GM12878 (cell line): Measurements from ENCODE around the gene PHLPP1. TPM values are rescaled to one million over a fixed set of nuclear protein-coding genes. Genes with fewer than 3 reads are reported as not detected.

Experiments used
- ATAC-seq: fragments of 200-7000 bp; cut with Tn5 transposase; 3 replicates; pipeline ENCODE4 v1.9.1; 2020; ENCODE audit warnings: mild to moderate bottlenecking, moderate library complexity
- BruUV-seq: library from RNA; stranded (reverse); fragments of 400-500 nt; replicated peaks from 2 replicates; lab custom pipeline; 2021; lab: Mats Ljungman, UMichigan
- CTCF ChIA-PET: fragments of 300-600 bp; sonication (Branson Sonifier 250); formaldehyde crosslinking; extraction: SDS; loops from one replicate; lab custom pipeline; 2021; ENCODE audit warnings: inconsistent platforms; lab: Yijun Ruan, JAX
- POLR2A ChIA-PET: fragments of 350-600 bp; formaldehyde crosslinking; extraction: SDS; loops from one replicate; lab custom pipeline; 2021; ENCODE audit warnings: inconsistent platforms; lab: Charles Lee
- RAD21 ChIA-PET: fragments of 300-600 bp; sonication (Branson Sonifier 250); formaldehyde crosslinking; loops from one replicate; lab custom pipeline; 2023; ENCODE audit warnings: antibody characterized with exemption; ENCODE audit not compliant: unreplicated experiment; lab: Charles Lee
- SMC1A ChIA-PET: fragments of 300-600 bp; sonication (Branson Sonifier 250); formaldehyde crosslinking; loops from one replicate; lab custom pipeline; 2023; ENCODE audit not compliant: unreplicated experiment, uncharacterized antibody; lab: Charles Lee
- DNase-seq: peaks from one replicate; pipeline ENCODE4 v3.0.0-alpha.2; 2011; ENCODE audit warnings: low read depth, low spot score
- FAIRE-seq: peaks from 3 replicates; lab custom pipeline; 2011; peaks lifted over from hg19 to GRCh38; lab: Jason Lieb, UNC
- H2AFZ ChIP-seq: 2 replicates; pipeline ENCODE4 v1.6.0; 2011; ENCODE audit warnings: low read depth, low read length, control low read depth; ENCODE audit not compliant: control insufficient read depth
- H3K27ac ChIP-seq: 2 replicates; pipeline ENCODE4 v1.5.1; 2011; ENCODE audit warnings: control low read depth; ENCODE audit not compliant: control insufficient read depth, insufficient read depth
- H3K27me3 ChIP-seq, 2 experiments: replicated peaks in 1 of 2; 2 replicates each; pipeline versions ENCODE4 v1.6.0 to v1.6.1; 2011; ENCODE audit warnings: low read length in 1 of 2; ENCODE audit not compliant: control insufficient read depth in 2 of 2, insufficient read depth in 2 of 2
- H3K36me3 ChIP-seq, 2 experiments: 2 replicates each; pipeline ENCODE4 v1.5.1; 2011; ENCODE audit warnings: low read length in 1 of 2; ENCODE audit not compliant: control insufficient read depth in 2 of 2, insufficient read depth in 2 of 2
- H3K4me1 ChIP-seq: 2 replicates; pipeline ENCODE4 v1.6.1; 2011; ENCODE audit warnings: mild to moderate bottlenecking, low read length, moderate library complexity, mixed read lengths; ENCODE audit not compliant: control insufficient read depth, insufficient read depth
- H3K4me2 ChIP-seq: 2 replicates; pipeline ENCODE4 v1.6.0; 2011; ENCODE audit warnings: control low read depth; ENCODE audit not compliant: control insufficient read depth, insufficient read depth
- H3K4me3 ChIP-seq: fragments of 200-600 bp; sonication (generic); 2 replicates; pipeline ENCODE4 v1.5.1; 2016
- H3K79me2 ChIP-seq: 2 replicates; pipeline ENCODE4 v1.6.0; 2011; ENCODE audit warnings: low read length; ENCODE audit not compliant: control insufficient read depth, insufficient read depth
- H3K9ac ChIP-seq: 2 replicates; pipeline ENCODE4 v1.8.0; 2011; ENCODE audit warnings: low read length, control low read depth, mixed read lengths; ENCODE audit not compliant: control insufficient read depth, insufficient read depth
- H3K9me3 ChIP-seq: replicated peaks from 3 replicates; pipeline ENCODE4 v1.5.1; 2011; ENCODE audit warnings: mild to moderate bottlenecking, low read length; ENCODE audit not compliant: control insufficient read depth, insufficient read depth
- H4K20me1 ChIP-seq: 2 replicates; pipeline ENCODE4 v1.6.0; 2011; ENCODE audit not compliant: control insufficient read depth, insufficient read depth
- ATF7 ChIP-seq: fragments of 450-650 bp; IDR thresholded peaks from 2 replicates; pipeline ENCODE4 v1.6.1; 2016; ENCODE audit warnings: low read depth, mild to moderate bottlenecking
- CHD2 ChIP-seq: IDR thresholded peaks from 2 replicates; pipeline ENCODE4 v1.6.1; 2011; ENCODE audit warnings: low read depth, low read length, improper control_type of control experiment, borderline replicate concordance
- HCFC1 ChIP-seq: fragments of 150-350 bp; IDR thresholded peaks from 2 replicates; pipeline ENCODE4 v1.6.1; 2014; ENCODE audit warnings: low read length
- IKZF1 ChIP-seq: fragments of 450-650 bp; conservative IDR thresholded peaks from 2 replicates; pipeline ENCODE4 v1.6.1; 2017; ENCODE audit warnings: antibody characterized with exemption, mild to moderate bottlenecking
- NKRF ChIP-seq: fragments of 450-650 bp; conservative IDR thresholded peaks from 2 replicates; pipeline ENCODE4 v1.6.1; 2017; ENCODE audit warnings: mild to moderate bottlenecking, moderate library complexity
- PAX5 ChIP-seq: IDR thresholded peaks from 2 replicates; pipeline ENCODE4 v1.6.1; 2011; ENCODE audit warnings: low read depth, low read length, borderline replicate concordance
- PKNOX1 ChIP-seq: fragments of 450-650 bp; IDR thresholded peaks from 2 replicates; pipeline ENCODE4 v1.6.1; 2016; ENCODE audit warnings: mild to moderate bottlenecking
- POLR2AphosphoS5 ChIP-seq: IDR thresholded peaks from 2 replicates; pipeline ENCODE4 v1.6.1; 2011; ENCODE audit warnings: mild to moderate bottlenecking, low read length, inconsistent platforms
- SMAD5 ChIP-seq: IDR thresholded peaks from 2 replicates; pipeline ENCODE4 v1.6.1; 2016; ENCODE audit warnings: antibody characterized with exemption, low read depth
- STAT1 ChIP-seq: fragments of 450-650 bp; conservative IDR thresholded peaks from 2 replicates; pipeline ENCODE4 v1.6.1; 2014; ENCODE audit warnings: antibody characterized with exemption, mild to moderate bottlenecking
- TCF3 ChIP-seq: IDR thresholded peaks from 2 replicates; pipeline ENCODE4 v1.6.1; 2012; ENCODE audit warnings: low read depth, mild to moderate bottlenecking, low read length, borderline replicate concordance; ENCODE audit not compliant: insufficient read depth
- USF2 ChIP-seq: IDR thresholded peaks from 2 replicates; pipeline ENCODE4 v1.6.1; 2011; ENCODE audit warnings: low read depth, low read length, improper control_type of control experiment, borderline replicate concordance
- YBX1 ChIP-seq: fragments of 450-650 bp; IDR thresholded peaks from 2 replicates; pipeline ENCODE4 v1.6.1; 2016; ENCODE audit warnings: antibody characterized with exemption
- ZNF217 ChIP-seq: fragments of 450-650 bp; IDR thresholded peaks from 2 replicates; pipeline ENCODE4 v1.6.1; 2017; ENCODE audit warnings: antibody characterized with exemption, mild to moderate bottlenecking
- WGBS: methylation state at CpG from one replicate; pipeline ENCODE4 v1.1.6; 2016; ENCODE audit warnings: low lambda C conversion rate; ENCODE audit not compliant: insufficient replicate concordance, insufficient coverage; ENCODE audit errors: missing lambda C conversion rate; 5-methylcytosine and 5-hydroxymethylcytosine counted together
- in situ Hi-C: fragments of 300-500 bp; cut with MboI; formaldehyde crosslinking; loops from 9 replicates; pipeline ENCODE4 v1.14.3; 2018; ENCODE audit warnings: mixed read lengths
- intact Hi-C: fragments of 100-400 bp; cut with micrococcal nuclease; formaldehyde crosslinking; loops from one replicate; pipeline ENCODE4 v1.14.2; 2022; ENCODE audit not compliant: unreplicated experiment
- polyA plus RNA-seq, 11 experiments: library from polyadenylated mRNA; depleted of rRNA in 4 of 11; unstranded in 6 of 11; stranded (reverse) in 5 of 11; fragments of >200 nt; fragmentation: Nextera tagmentation in 4 of 11; fragmentation: Illumina TruSeq in 1 of 11; extraction: Ambion mirVana in 4 of 11; extraction: Trizol in 1 of 11; gene quantifications; 1 replicate in 1 of 11; 2 replicates in 10 of 11; pipeline versions ENCODE4 v1.2.1 to v1.2.3, GENCODE V29; 2011 to 2016; ENCODE audit warnings: inconsistent platforms in 2 of 11, missing spikeins in 2 of 11, low read depth in 1 of 11
- total RNA-seq, 4 experiments: library from RNA; depleted of rRNA in 3 of 4; stranded (reverse); fragments of >200 nt in 3 of 4; fragmentation: Illumina TruSeq in 1 of 4; extraction: Trizol in 1 of 4; gene quantifications; 2 replicates each; pipeline versions ENCODE4 v1.2.1 to v1.2.3, GENCODE V29; 2013 to 2021

PHLPP1 gene
- total and polyA plus RNA-seq, 10 of the 15 experiments (the other 5 are each of a cell fraction or from before 2014, with no cell fraction given): 0.42 to 7.0 (median 1.9) TPM

DNA sequence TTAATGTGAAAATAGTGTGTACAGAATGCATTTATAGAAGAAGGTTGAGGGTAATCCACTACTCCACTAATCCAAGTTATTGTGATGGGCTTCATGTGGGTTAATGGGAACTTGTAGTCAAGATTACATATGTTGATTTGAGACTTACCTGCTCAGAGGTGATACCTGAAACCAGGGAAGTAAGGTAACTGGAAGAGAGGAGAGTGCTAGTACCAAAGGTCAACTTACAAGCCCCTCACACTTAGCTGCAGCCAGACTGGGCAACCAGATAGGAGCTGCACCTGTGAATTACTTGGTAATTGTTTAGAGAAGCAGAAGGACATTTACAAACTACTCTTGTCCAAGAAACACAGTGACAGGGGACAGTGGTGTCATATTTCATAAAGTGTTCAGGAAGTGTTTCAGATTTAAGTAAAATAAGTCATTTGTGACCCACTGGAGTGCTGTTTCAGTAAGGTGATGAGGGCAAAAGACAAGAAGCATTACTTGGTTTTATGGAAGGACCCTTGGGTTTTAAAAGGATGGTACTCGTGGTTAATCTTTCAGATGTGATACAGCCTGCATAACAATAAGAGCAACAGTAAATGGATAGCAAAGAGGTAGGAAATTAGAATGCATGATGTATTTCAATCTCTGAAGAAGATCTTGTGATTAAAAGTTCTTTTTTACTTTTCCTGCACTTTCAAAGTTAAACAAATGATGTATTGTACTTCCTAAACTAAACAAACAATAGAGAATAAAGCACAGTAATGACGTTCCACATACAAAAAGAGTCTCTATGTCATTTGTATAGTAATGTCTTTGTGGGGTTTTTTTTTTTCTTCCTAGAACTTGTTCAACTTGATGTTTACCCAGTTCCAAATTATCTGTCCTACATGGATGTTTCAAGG is 189.3 kb downstream of the PHLPP1 start:
- no peaks in the 10 kb centered on the region for H3K79me2 ChIP-seq
- TF ChIP-seq ATF7 (no peak), TCF3 (no peak), YBX1 (no peak), POLR2AphosphoS5 (no peak), SMAD5 (no peak)
- TF ChIP-seq, all 136 proteins: peak for 0
- Histone ChIP-seq H3K4me3 (no peak overlapping the region), H3K36me3 (peaks cover 0 to under 1% of the 10 kb centered on the region in 2 experiments; a peak in 2 of 4 replicates), H3K27me3 (no peaks in the 10 kb centered on the region), H3K4me1 (no peaks in the 10 kb centered on the region), H3K27ac (no peak overlapping the region), H3K9me3 (no peaks in the 10 kb centered on the region), H3K9ac (no peak overlapping the region), H3K4me2 (no peak overlapping the region), H2AFZ (no peak overlapping the region), H4K20me1 (no peaks in the 10 kb centered on the region)
- in situ Hi-C loops (no loop called here), intact Hi-C loops (no loop called here)
- RAD21 ChIA-PET: interaction anchor here (0.6 kb wide), 1 partner anchor 47 kb away, joined by 3 read pairs; no protein-coding TSS in a partner anchor
- 87% methylated on average over 2 of the region's 2 CpGs for WGBS
- no peak for ATAC-seq
- no peak for DNase-seq
- SMC1A ChIA-PET: interaction anchor here (0.9 to 1.1 kb wide), 2 partner anchors 11 to 26 kb away, joined by 3 read pairs; no protein-coding TSS in a partner anchor
- CTCF ChIA-PET: no interaction called here
- POLR2A ChIA-PET: no interaction called here
- BruUV-seq: no TSS peak
- no peak for FAIRE-seq

DNA sequence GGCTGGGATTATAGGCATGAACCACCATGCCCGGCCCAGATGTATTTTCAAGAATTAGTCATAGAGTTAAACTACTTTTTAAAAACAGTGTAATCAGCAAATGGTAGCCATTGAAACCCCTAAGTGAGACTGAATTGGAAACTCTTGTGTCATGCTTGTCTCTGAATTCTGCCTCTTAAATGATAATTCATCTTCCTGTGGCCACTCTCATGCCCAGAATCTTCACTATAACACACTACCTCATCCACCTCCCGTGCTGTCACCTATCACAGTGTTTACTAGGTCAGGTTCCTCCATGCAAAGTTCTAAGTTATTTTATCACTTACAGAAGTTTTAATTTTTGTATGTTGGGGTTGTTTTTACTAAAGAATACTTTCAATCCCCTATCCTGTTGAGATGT is 197.5 kb downstream of the PHLPP1 start:
- Histone ChIP-seq H3K9ac (no peak overlapping the region), H3K79me2 (no peaks in the 10 kb centered on the region), H2AFZ (no peak overlapping the region), H3K4me3 (no peak overlapping the region), H3K4me2 (no peak overlapping the region), H3K27ac (no peak overlapping the region), H3K9me3 (no peaks in the 10 kb centered on the region), H3K4me1 (peaks cover 4% of the 10 kb centered on the region; the same call in 1 of the 2 replicates), H3K36me3 (no peaks in the 10 kb centered on the region), H3K27me3 (no peaks in the 10 kb centered on the region), H4K20me1 (no peaks in the 10 kb centered on the region)
- POLR2A ChIA-PET: no interaction called here
- SMC1A ChIA-PET: no interaction called here
- CTCF ChIA-PET: no interaction called here
- DNase-seq (no peak), FAIRE-seq (no peak), ATAC-seq (peak; percentile 48)
- WGBS: 41% methylated on average over 2 of the region's 2 CpGs
- intact Hi-C loops (no loop called here), in situ Hi-C loops (no loop called here)
- RAD21 ChIA-PET: no interaction called here
- no TSS peak for BruUV-seq
- no peak for TF ChIP-seq HCFC1
- TF ChIP-seq IKZF1: no peak
- TF ChIP-seq PAX5: no peak
- no peak for TF ChIP-seq PKNOX1
- TF ChIP-seq NKRF: no peak
- no peak for TF ChIP-seq STAT1
- no peak for TF ChIP-seq ZNF217
- TF ChIP-seq CHD2: no peak
- no peak for TF ChIP-seq USF2
